HCT116 (cell line): ENCODE measurements around the gene KCTD17. TPM values are rescaled to one million over a fixed set of nuclear protein-coding genes. Genes with fewer than 3 reads are reported as not detected.

ENCODE experiments used
- ATAC-seq: fragments of 200-7000 bp; cut with Tn5 transposase; 2 replicates; pipeline ENCODE4 v1.9.1; 2020; ENCODE audit warnings: mild to moderate bottlenecking, moderate library complexity
- BruUV-seq: library from RNA; stranded (reverse); fragments of 400-500 nt; replicated peaks from 2 replicates; lab custom pipeline; 2021; lab: Mats Ljungman, UMichigan
- CTCF ChIA-PET: fragments of 300-600 bp; sonication (Branson Sonifier 250); formaldehyde crosslinking; loops from one replicate; lab custom pipeline; 2021; ENCODE audit warnings: antibody characterized with exemption; lab: Charles Lee
- POLR2A ChIA-PET: fragments of 300-600, 350-600 bp; sonication (Branson Sonifier 250); formaldehyde crosslinking; loops from one replicate; lab custom pipeline; 2021; ENCODE audit warnings: antibody characterized with exemption; lab: Charles Lee
- RAD21 ChIA-PET, 2 experiments: fragments of 300-600 bp; sonication (Branson Sonifier 250); formaldehyde crosslinking; loops; one replicate each; lab custom pipeline; 2023; ENCODE audit warnings: low total read pairs in 2 of 2; ENCODE audit not compliant: uncharacterized antibody in 2 of 2, unreplicated experiment in 2 of 2, low non-redundant PET in 1 of 2; lab: Charles Lee
- DNase-seq: peaks from one replicate; pipeline ENCODE4 v3.0.0-alpha.2; 2010; ENCODE audit warnings: low read depth, low spot score
- H2AFZ ChIP-seq: fragments of 200-600 bp; shearing (Covaris generic), sonication (generic); 2 replicates; pipeline ENCODE4 v1.6.1; 2017; ENCODE audit warnings: low read depth, mixed run types, mixed read lengths, antibody characterized with exemption, low read length; ENCODE audit not compliant: poor library complexity, severe bottlenecking
- H3K27ac ChIP-seq: 2 replicates; pipeline ENCODE4 v1.5.1; 2012; ENCODE audit warnings: low read depth, low read length
- H3K27me3 ChIP-seq: fragments of 200-600 bp; sonication (generic); 2 replicates; pipeline ENCODE4 v1.6.1; 2016; ENCODE audit warnings: mixed run types, low read length, mixed read lengths; ENCODE audit not compliant: insufficient read depth
- H3K36me3 ChIP-seq, 2 experiments: fragments of 200-500 bp in 1 of 2; fragments of 200-600 bp in 1 of 2; sonication (Bioruptor generic) in 1 of 2; sonication (generic) in 1 of 2; 2 replicates each; pipeline versions ENCODE4 v1.5.1 to v1.6.1; 2014 to 2016; ENCODE audit warnings: low read length in 2 of 2, inconsistent platforms in 1 of 2, mixed read lengths in 1 of 2, mixed run types in 1 of 2; ENCODE audit not compliant: insufficient read depth in 2 of 2, control insufficient read depth in 1 of 2
- H3K4me1 ChIP-seq, 2 experiments: fragments of 200-600 bp in 1 of 2; sonication (generic) in 1 of 2; 2 replicates each; pipeline versions ENCODE4 v1.5.1 to v1.6.1; 2012 to 2017; ENCODE audit warnings: low read length in 2 of 2, inconsistent platforms in 1 of 2, mild to moderate bottlenecking in 1 of 2, mixed read lengths in 1 of 2, mixed run types in 1 of 2, moderate library complexity in 1 of 2; ENCODE audit not compliant: insufficient read depth in 2 of 2, control insufficient read depth in 1 of 2
- H3K4me2 ChIP-seq: fragments of 200-600 bp; sonication (generic); 2 replicates; pipeline ENCODE4 v1.6.1; 2017; ENCODE audit warnings: mixed run types, low read length, mixed read lengths
- H3K4me3 ChIP-seq, 2 experiments: fragments of 200-600 bp in 1 of 2; sonication (generic) in 1 of 2; replicated peaks in 1 of 2; 2 replicates each; pipeline ENCODE4 v1.5.1; 2011 to 2016; ENCODE audit warnings: low read length in 2 of 2, control low read depth in 1 of 2, low read depth in 1 of 2, mild to moderate bottlenecking in 1 of 2, mixed read lengths in 1 of 2, mixed run types in 1 of 2
- H3K79me2 ChIP-seq: fragments of 200-600 bp; sonication (generic); 2 replicates; pipeline ENCODE4 v1.6.1; 2017; ENCODE audit warnings: mild to moderate bottlenecking, mixed run types, low read length, moderate library complexity, mixed read lengths; ENCODE audit not compliant: insufficient read depth
- H3K9ac ChIP-seq: fragments of 200-600 bp; sonication (generic); 2 replicates; pipeline ENCODE4 v1.6.1; 2016; ENCODE audit warnings: low read length, mixed read lengths
- H3K9me2 ChIP-seq: fragments of 200-600 bp; sonication (generic), shearing (Covaris generic); 2 replicates; pipeline ENCODE4 v1.6.1; 2017; ENCODE audit warnings: mixed run types, mild to moderate bottlenecking, moderate library complexity; ENCODE audit not compliant: insufficient read depth
- H3K9me3 ChIP-seq, 2 experiments: fragments of 200-500 bp in 1 of 2; fragments of 200-600 bp in 1 of 2; sonication (Bioruptor generic) in 1 of 2; sonication (generic) in 1 of 2; 2 replicates each; pipeline ENCODE4 v1.6.1; 2014 to 2017; ENCODE audit warnings: low read length in 2 of 2, mixed read lengths in 2 of 2, inconsistent platforms in 1 of 2, low read depth in 1 of 2, mild to moderate bottlenecking in 1 of 2, mixed run types in 1 of 2, moderate library complexity in 1 of 2; ENCODE audit not compliant: control insufficient read depth in 1 of 2, insufficient read depth in 1 of 2
- H4K20me1 ChIP-seq: fragments of 200-600 bp; sonication (generic), shearing (Covaris generic); 2 replicates; pipeline ENCODE4 v1.6.1; 2017; ENCODE audit warnings: mixed run types, mild to moderate bottlenecking, moderate library complexity; ENCODE audit not compliant: insufficient read depth
- ATF3 ChIP-seq: IDR thresholded peaks from 2 replicates; pipeline ENCODE4 v1.6.1; 2012
- CEBPB ChIP-seq: IDR thresholded peaks from 2 replicates; pipeline ENCODE4 v1.6.1; 2012; ENCODE audit warnings: low read depth
- CTCF ChIP-seq, 3 experiments: fragments of 200-600 bp in 1 of 3; sonication (generic) in 1 of 3; IDR thresholded peaks in 2 of 3; conservative IDR thresholded peaks in 1 of 3; 2 replicates each; pipeline ENCODE4 v1.5.1; 2012 to 2017; ENCODE audit warnings: low read depth in 2 of 3, low read length in 2 of 3, antibody characterized with exemption in 1 of 3, borderline replicate concordance in 1 of 3, control low read depth in 1 of 3, mild to moderate bottlenecking in 1 of 3, mixed read lengths in 1 of 3, mixed run types in 1 of 3, moderate library complexity in 1 of 3; ENCODE audit not compliant: insufficient read depth in 1 of 3
- JUND ChIP-seq: IDR thresholded peaks from 2 replicates; pipeline ENCODE4 v1.6.1; 2012
- POLR2AphosphoS5 ChIP-seq: IDR thresholded peaks from 2 replicates; pipeline ENCODE4 v1.6.1; 2011; ENCODE audit warnings: mild to moderate bottlenecking, low read depth, low read length, moderate library complexity
- RAD21 ChIP-seq: IDR thresholded peaks from 2 replicates; pipeline ENCODE4 v1.6.1; 2012; ENCODE audit warnings: low read depth, mild to moderate bottlenecking
- intact Hi-C: fragments of 100-400 bp; cut with micrococcal nuclease; formaldehyde crosslinking; loops from 2 replicates; pipeline ENCODE4 v1.10.0; 2022
- total RNA-seq: library from RNA; stranded (reverse); gene quantifications from one replicate; pipeline ENCODE4 v1.2.1, GENCODE V29; 2021; ENCODE audit not compliant: unreplicated experiment

KCTD17 gene
- total RNA-seq, 1 experiment from 2014 or later, result 23.4 TPM

DNA sequence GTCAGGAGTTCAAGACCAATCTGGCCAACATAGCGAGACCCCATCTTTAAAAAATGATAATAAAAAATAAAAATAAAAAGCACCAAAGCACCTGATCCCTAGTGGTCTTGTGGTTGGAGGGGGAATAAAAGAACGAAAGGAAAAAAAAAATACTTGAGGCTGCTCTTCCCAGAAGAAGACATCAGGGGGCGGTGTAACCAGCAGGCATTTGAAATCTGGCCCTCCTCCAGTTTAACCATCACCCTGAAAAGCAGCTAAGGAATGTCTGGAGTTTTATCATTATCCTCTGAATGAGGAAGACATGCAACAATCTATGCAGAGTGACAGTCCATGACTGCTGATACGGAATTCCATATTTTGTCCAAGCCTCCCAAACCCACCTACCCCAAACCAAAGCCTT lies 5.6 kb upstream of the KCTD17 start:
- no peaks in the 10 kb centered on the region for H3K36me3 ChIP-seq
- POLR2A ChIA-PET, result no interaction called here
- ATAC-seq (no peak), DNase-seq (no peak)
- intact Hi-C loops, result loop anchor here (2.0 kb wide), 1 partner anchor 499 kb away; no protein-coding TSS in a partner anchor
- H2AFZ ChIP-seq, result no peak overlapping the region
- H3K9me3 ChIP-seq, result no peaks in the 10 kb centered on the region
- H3K27me3 ChIP-seq, result no peaks in the 10 kb centered on the region
- H3K79me2 ChIP-seq, result no peaks in the 10 kb centered on the region
- no peak overlapping the region for H3K27ac ChIP-seq
- RAD21 ChIA-PET, result no interaction called here
- H3K4me2 ChIP-seq, result no peak overlapping the region
- BruUV-seq, result no TSS peak
- no peak overlapping the region for H3K9ac ChIP-seq
- no peaks in the 10 kb centered on the region for H4K20me1 ChIP-seq
- TF ChIP-seq RAD21 (peak; percentile 48; the same call in 1 of the 2 replicates), ATF3 (no peak), CTCF (IDR thresholded peaks at IDR 0.05 in 2 of 3, conservative IDR thresholded peaks at IDR 0.05 in 1 of 3; ENCODE audit: borderline replicate concordance in 1 of 3, insufficient read depth in 1 of 3, low read depth in 2 of 3, low read length in 2 of 3) (peak; percentile 46 to 78 (median 66); a peak in 5 of 6 replicates)
- no peaks in the 10 kb centered on the region for H3K9me2 ChIP-seq
- CTCF ChIA-PET, result interaction anchor here (0.7 to 4.1 kb wide), 7 partner anchors 13 to 270 kb away, joined by 3 to 33 read pairs (median 5); partner anchors contain the start of gene IFT27
- peaks cover 6 to 28% of the 10 kb centered on the region in 2 experiments; a peak in 3 of 4 replicates for H3K4me1 ChIP-seq
- no peak overlapping the region for H3K4me3 ChIP-seq

DNA sequence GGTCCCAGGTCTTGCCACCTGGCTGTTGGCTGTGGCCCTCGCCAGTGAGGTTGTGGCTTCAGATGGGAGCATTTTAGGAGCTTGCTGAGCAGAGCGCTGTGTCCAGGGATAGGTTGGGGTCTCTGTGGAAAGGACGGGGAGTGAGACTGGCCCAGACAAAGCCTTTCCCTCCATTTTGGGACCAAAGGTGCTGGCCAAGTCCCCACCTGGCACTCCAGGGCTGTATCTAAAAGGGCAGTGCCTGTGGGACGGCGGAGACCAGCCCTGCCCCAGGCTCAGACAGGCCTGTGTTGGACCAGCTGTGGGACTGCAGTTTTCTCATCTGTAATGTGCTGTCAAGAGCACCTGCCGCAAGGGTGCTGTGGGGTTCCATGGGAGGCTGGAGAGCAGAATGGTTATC lies 5.0 kb upstream of the KCTD17 start:
- no peak overlapping the region for H3K27ac ChIP-seq
- no peak overlapping the region for H3K9ac ChIP-seq
- BruUV-seq, result no TSS peak
- no peaks in the 10 kb centered on the region for H3K79me2 ChIP-seq
- H3K27me3 ChIP-seq, result no peaks in the 10 kb centered on the region
- H3K4me3 ChIP-seq, result no peak overlapping the region
- no peaks in the 10 kb centered on the region for H3K36me3 ChIP-seq
- H2AFZ ChIP-seq, result no peak overlapping the region
- intact Hi-C loops, result no loop called here
- H3K4me1 ChIP-seq, result peaks cover 6 to 28% of the 10 kb centered on the region in 2 experiments; a peak in 3 of 4 replicates
- no peaks in the 10 kb centered on the region for H4K20me1 ChIP-seq
- no peaks in the 10 kb centered on the region for H3K9me3 ChIP-seq
- H3K4me2 ChIP-seq, result no peak overlapping the region
- DNase-seq (no peak), ATAC-seq (no peak)
- RAD21 ChIA-PET, result no interaction called here
- POLR2A ChIA-PET, result no interaction called here
- CTCF ChIA-PET, result interaction anchor here (0.7 to 4.1 kb wide), 7 partner anchors 14 to 270 kb away, joined by 3 to 33 read pairs (median 5); partner anchors contain the start of gene IFT27
- TF ChIP-seq JUND (no peak), ATF3 (no peak), CEBPB (no peak), POLR2AphosphoS5 (no peak)
- H3K9me2 ChIP-seq, result no peaks in the 10 kb centered on the region
